ENCODE measurements around the gene FEM1A. TPM values are rescaled to one million over a fixed set of nuclear protein-coding genes. Genes with fewer than 3 reads are reported as not detected.

Gene FEM1A
- total and polyA plus RNA-seq, 2 of the 13 experiments (the other 11 are each of a cell fraction or from before 2014, with no cell fraction given), result 3.2 to 10.8 TPM

GRCh38 chr19:4768934-4769777 is 22.4 kb upstream of the FEM1A start (continued):
- TF ChIP-seq ZNF574 (CRISPR knock-in tag; IDR thresholded peaks at IDR 0.05), result peak; percentile 97
- TF ChIP-seq ZNF562 (CRISPR knock-in tag; IDR thresholded peaks at IDR 0.05; ENCODE audit: borderline replicate concordance), result peak; percentile 97
- TF ChIP-seq ZBTB26 (CRISPR knock-in tag; IDR thresholded peaks at IDR 0.05; ENCODE audit: borderline replicate concordance), result peak; percentile 100
- TF ChIP-seq, protein P1, sequence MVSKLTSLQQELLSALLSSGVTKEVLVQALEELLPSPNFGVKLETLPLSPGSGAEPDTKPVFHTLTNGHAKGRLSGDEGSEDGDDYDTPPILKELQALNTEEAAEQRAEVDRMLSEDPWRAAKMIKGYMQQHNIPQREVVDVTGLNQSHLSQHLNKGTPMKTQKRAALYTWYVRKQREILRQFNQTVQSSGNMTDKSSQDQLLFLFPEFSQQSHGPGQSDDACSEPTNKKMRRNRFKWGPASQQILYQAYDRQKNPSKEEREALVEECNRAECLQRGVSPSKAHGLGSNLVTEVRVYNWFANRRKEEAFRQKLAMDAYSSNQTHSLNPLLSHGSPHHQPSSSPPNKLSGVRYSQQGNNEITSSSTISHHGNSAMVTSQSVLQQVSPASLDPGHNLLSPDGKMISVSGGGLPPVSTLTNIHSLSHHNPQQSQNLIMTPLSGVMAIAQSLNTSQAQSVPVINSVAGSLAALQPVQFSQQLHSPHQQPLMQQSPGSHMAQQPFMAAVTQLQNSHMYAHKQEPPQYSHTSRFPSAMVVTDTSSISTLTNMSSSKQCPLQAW (CRISPR knock-in tag; IDR thresholded peaks at IDR 0.05), result peak; percentile 99
- TF ChIP-seq, protein P2, sequence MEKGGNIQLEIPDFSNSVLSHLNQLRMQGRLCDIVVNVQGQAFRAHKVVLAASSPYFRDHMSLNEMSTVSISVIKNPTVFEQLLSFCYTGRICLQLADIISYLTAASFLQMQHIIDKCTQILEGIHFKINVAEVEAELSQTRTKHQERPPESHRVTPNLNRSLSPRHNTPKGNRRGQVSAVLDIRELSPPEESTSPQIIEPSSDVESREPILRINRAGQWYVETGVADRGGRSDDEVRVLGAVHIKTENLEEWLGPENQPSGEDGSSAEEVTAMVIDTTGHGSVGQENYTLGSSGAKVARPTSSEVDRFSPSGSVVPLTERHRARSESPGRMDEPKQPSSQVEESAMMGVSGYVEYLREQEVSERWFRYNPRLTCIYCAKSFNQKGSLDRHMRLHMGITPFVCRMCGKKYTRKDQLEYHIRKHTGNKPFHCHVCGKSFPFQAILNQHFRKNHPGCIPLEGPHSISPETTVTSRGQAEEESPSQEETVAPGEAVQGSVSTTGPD (CRISPR knock-in tag; IDR thresholded peaks at IDR 0.05), result peak; percentile 99
- TF ChIP-seq ZNF777 (CRISPR knock-in tag; IDR thresholded peaks at IDR 0.05), result peak; percentile 95
- TF ChIP-seq ZIK1 (CRISPR knock-in tag; IDR thresholded peaks at IDR 0.05; ENCODE audit: borderline replicate concordance, low read depth), result peak; percentile 100
- peak; percentile 40; the same call in 1 of the 2 replicates for TF ChIP-seq CHD2 (IDR thresholded peaks at IDR 0.05; ENCODE audit: low read depth, low read length)
- TF ChIP-seq JARID2 (CRISPR knock-in tag; IDR thresholded peaks at IDR 0.05; ENCODE audit: insufficient replicate concordance), result peak; percentile 100
- peak; percentile 100 for TF ChIP-seq ZNF101 (CRISPR knock-in tag; IDR thresholded peaks at IDR 0.05; ENCODE audit: borderline replicate concordance, low read depth)
- TF ChIP-seq UBTF (CRISPR knock-in tag; IDR thresholded peaks at IDR 0.05), result peak; percentile 82
- TF ChIP-seq, protein P3, sequence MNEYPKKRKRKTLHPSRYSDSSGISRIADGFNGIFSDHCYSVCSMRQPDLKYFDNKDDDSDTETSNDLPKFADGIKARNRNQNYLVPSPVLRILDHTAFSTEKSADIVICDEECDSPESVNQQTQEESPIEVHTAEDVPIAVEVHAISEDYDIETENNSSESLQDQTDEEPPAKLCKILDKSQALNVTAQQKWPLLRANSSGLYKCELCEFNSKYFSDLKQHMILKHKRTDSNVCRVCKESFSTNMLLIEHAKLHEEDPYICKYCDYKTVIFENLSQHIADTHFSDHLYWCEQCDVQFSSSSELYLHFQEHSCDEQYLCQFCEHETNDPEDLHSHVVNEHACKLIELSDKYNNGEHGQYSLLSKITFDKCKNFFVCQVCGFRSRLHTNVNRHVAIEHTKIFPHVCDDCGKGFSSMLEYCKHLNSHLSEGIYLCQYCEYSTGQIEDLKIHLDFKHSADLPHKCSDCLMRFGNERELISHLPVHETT (CRISPR knock-in tag; conservative IDR thresholded peaks at IDR 0.05), result peak; percentile 100
- peak; percentile 94; the same call in 1 of the 2 replicates for TF ChIP-seq PAF1 (CRISPR knock-in tag; IDR thresholded peaks at IDR 0.05)
